Panc1 (cell line): ENCODE results near the gene CPNE6. TPM values are rescaled to one million over a fixed set of nuclear protein-coding genes. Genes with fewer than 3 reads are reported as not detected.

Source experiments
- ATAC-seq: fragments of 200-7000 bp; cut with Tn5 transposase; 2 replicates; pipeline ENCODE4 v1.9.1; 2020; ENCODE audit warnings: mild to moderate bottlenecking, moderate library complexity
- BruUV-seq: library from RNA; stranded (reverse); fragments of 400-500 nt; replicated peaks from 2 replicates; lab custom pipeline; 2021; lab: Mats Ljungman, UMichigan
- CTCF ChIA-PET: fragments of 300-600 bp; sonication (Branson Sonifier 250); formaldehyde crosslinking; loops from one replicate; lab custom pipeline; 2022; ENCODE audit warnings: antibody characterized with exemption; lab: Charles Lee
- POLR2A ChIA-PET: fragments of 300-600 bp; sonication (Branson Sonifier 250); formaldehyde crosslinking; loops from one replicate; lab custom pipeline; 2022; ENCODE audit warnings: antibody characterized with exemption; lab: Charles Lee
- DNase-seq: peaks from one replicate; pipeline ENCODE4 v3.0.0-alpha.2; 2010; ENCODE audit warnings: low read depth, low spot score
- H3K27ac ChIP-seq: 2 replicates; pipeline ENCODE4 v1.5.1; 2011; ENCODE audit warnings: mild to moderate bottlenecking, low read length, inconsistent platforms
- H3K27me3 ChIP-seq: fragments of 200-500 bp; sonication (Bioruptor generic); 2 replicates; pipeline ENCODE4 v1.6.0; 2014; ENCODE audit warnings: low read length, inconsistent platforms; ENCODE audit not compliant: control insufficient read depth, insufficient read depth
- H3K36me3 ChIP-seq: fragments of 200-500 bp; sonication (Bioruptor generic); 2 replicates; pipeline ENCODE4 v1.5.1; 2014; ENCODE audit warnings: inconsistent platforms, mild to moderate bottlenecking, low read length, moderate library complexity; ENCODE audit not compliant: control insufficient read depth, insufficient read depth
- H3K4me1 ChIP-seq: 2 replicates; pipeline ENCODE4 v1.5.1; 2011; ENCODE audit warnings: inconsistent platforms, mild to moderate bottlenecking, low read length, moderate library complexity; ENCODE audit not compliant: control insufficient read depth, insufficient read depth
- H3K4me3 ChIP-seq, 2 experiments: 2 replicates each; pipeline ENCODE4 v1.5.1; 2011 to 2012; ENCODE audit warnings: low read depth in 2 of 2, low read length in 2 of 2, mild to moderate bottlenecking in 2 of 2, inconsistent platforms in 1 of 2, moderate library complexity in 1 of 2
- H3K9me3 ChIP-seq: fragments of 200-500 bp; sonication (Bioruptor generic); 2 replicates; pipeline ENCODE4 v1.5.1; 2014; ENCODE audit warnings: low read depth, mild to moderate bottlenecking, inconsistent platforms, low read length, moderate library complexity; ENCODE audit not compliant: control insufficient read depth, insufficient read depth
- CTCF ChIP-seq: fragments of 450-650 bp; IDR thresholded peaks from 2 replicates; pipeline ENCODE4 v1.5.1; 2017; ENCODE audit warnings: mild to moderate bottlenecking
- POLR2AphosphoS5 ChIP-seq: IDR thresholded peaks from 2 replicates; pipeline ENCODE4 v1.6.1; 2012; ENCODE audit warnings: mild to moderate bottlenecking, low read depth, low read length, moderate library complexity
- REST ChIP-seq, 2 experiments: IDR thresholded peaks; 2 replicates each; pipeline ENCODE4 v1.6.1; 2011 to 2012; ENCODE audit warnings: low read depth in 2 of 2, control low read depth in 1 of 2, low read length in 1 of 2, mild to moderate bottlenecking in 1 of 2, moderate library complexity in 1 of 2; ENCODE audit not compliant: insufficient read depth in 1 of 2
- SIN3A ChIP-seq: IDR thresholded peaks from 2 replicates; pipeline ENCODE4 v1.6.1; 2012; ENCODE audit warnings: low read depth, mild to moderate bottlenecking, low read length, moderate library complexity, borderline replicate concordance; ENCODE audit not compliant: insufficient read depth
- TCF7L2 ChIP-seq: IDR thresholded peaks from 2 replicates; pipeline ENCODE4 v1.6.1; 2011; ENCODE audit warnings: mild to moderate bottlenecking, low read depth, low read length, inconsistent platforms
- in situ Hi-C: cut with HindIII; loops from 2 replicates; pipeline ENCODE4 v1.10.0; 2016; ENCODE audit warnings: low sequenced_read_pairs, low pct_unique_long_range_greater_than_20kb
- intact Hi-C: fragments of 100-400 bp; cut with micrococcal nuclease; formaldehyde crosslinking; loops from one replicate; pipeline ENCODE4 v1.10.0; 2022; ENCODE audit not compliant: unreplicated experiment
- total RNA-seq: library from RNA; stranded (reverse); gene quantifications from one replicate; pipeline ENCODE4 v1.2.1, GENCODE V29; 2021; ENCODE audit not compliant: unreplicated experiment

CPNE6 gene
- total RNA-seq, 1 experiment from 2014 or later, result not detected

GRCh38 chr14:24069411-24069735, 2.0 kb upstream of the CPNE6 start:
- ChIA-PET CTCF (no interaction called here), POLR2A (no interaction called here)
- no peak overlapping the region for H3K4me3 ChIP-seq
- H3K9me3 ChIP-seq, result no peaks in the 10 kb centered on the region
- no TSS peak for BruUV-seq
- TF ChIP-seq REST (IDR thresholded peaks at IDR 0.05; ENCODE audit: insufficient read depth in 1 of 2, low read depth in 2 of 2, low read length in 1 of 2) (no peak), CTCF (no peak), TCF7L2 (no peak), SIN3A (no peak), POLR2AphosphoS5 (no peak)
- DNase-seq (no peak), ATAC-seq (no peak)
- no peak overlapping the region for H3K27ac ChIP-seq
- in situ Hi-C loops, result no loop called here
- intact Hi-C loops, result no loop called here
- no peaks in the 10 kb centered on the region for H3K36me3 ChIP-seq
- H3K4me1 ChIP-seq, result no peaks in the 10 kb centered on the region
- H3K27me3 ChIP-seq, result no peaks in the 10 kb centered on the region

- Histone ChIP-seq H3K27ac (no peak overlapping the region), H3K36me3 (no peaks in the 10 kb centered on the region), H3K4me3 (no peak overlapping the region), H3K9me3 (no peaks in the 10 kb centered on the region), H3K27me3 (no peaks in the 10 kb centered on the region), H3K4me1 (no peaks in the 10 kb centered on the region)
- intact Hi-C loops (no loop called here), in situ Hi-C loops (no loop called here)
- no peak for DNase-seq
- CTCF ChIA-PET, result interaction anchor here (0.6 kb wide), 1 partner anchor 238 kb away, joined by 3 read pairs; no protein-coding TSS in a partner anchor
- POLR2A ChIA-PET, result interaction anchor here (0.6 kb wide), 1 partner anchor 20 kb away, joined by 10 read pairs; no protein-coding TSS in a partner anchor
- no peak for ATAC-seq
- TF ChIP-seq CTCF, result no peak
- TF ChIP-seq TCF7L2, result no peak
- TF ChIP-seq REST (IDR thresholded peaks at IDR 0.05; ENCODE audit: insufficient read depth in 1 of 2, low read depth in 2 of 2, low read length in 1 of 2), result no peak
- TF ChIP-seq POLR2AphosphoS5, result no peak
- TF ChIP-seq SIN3A, result no peak
- no TSS peak for BruUV-seq
These were observed 848 bp upstream of the CPNE6 start for GRCh38 chr14:24070285-24071143.
